ENCODE data around the gene ZNF593.

ZNF593 gene

DNA sequence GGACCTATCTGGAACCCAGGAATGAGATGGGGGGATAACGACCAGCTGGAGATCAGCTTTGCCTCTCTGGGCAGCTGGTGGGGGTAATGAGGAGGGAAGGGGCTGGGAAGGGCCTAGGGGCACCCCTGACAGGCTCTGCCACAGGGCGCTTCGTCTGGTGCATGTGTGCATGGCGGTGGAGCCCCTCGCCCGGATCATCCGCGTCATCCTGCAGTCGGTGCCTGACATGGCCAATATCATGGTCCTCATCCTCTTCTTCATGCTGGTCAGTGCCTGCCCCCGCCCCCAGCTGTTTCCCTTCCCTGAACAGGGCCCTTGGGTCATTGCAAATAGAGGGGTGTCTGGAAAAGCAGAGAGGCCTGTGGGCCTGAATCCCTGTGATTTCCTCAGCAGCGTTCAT lies 28.1 kb downstream of the ZNF593 start:
- H3K4me3 ChIP-seq (ENCODE audit: low read depth, low read length): no peak overlapping the region
- TF ChIP-seq, protein P1, sequence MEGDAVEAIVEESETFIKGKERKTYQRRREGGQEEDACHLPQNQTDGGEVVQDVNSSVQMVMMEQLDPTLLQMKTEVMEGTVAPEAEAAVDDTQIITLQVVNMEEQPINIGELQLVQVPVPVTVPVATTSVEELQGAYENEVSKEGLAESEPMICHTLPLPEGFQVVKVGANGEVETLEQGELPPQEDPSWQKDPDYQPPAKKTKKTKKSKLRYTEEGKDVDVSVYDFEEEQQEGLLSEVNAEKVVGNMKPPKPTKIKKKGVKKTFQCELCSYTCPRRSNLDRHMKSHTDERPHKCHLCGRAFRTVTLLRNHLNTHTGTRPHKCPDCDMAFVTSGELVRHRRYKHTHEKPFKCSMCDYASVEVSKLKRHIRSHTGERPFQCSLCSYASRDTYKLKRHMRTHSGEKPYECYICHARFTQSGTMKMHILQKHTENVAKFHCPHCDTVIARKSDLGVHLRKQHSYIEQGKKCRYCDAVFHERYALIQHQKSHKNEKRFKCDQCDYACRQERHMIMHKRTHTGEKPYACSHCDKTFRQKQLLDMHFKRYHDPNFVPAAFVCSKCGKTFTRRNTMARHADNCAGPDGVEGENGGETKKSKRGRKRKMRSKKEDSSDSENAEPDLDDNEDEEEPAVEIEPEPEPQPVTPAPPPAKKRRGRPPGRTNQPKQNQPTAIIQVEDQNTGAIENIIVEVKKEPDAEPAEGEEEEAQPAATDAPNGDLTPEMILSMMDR (IDR thresholded peaks at IDR 0.05; ENCODE audit: low read depth, low read length): no peak
- TF ChIP-seq POLR2A (IDR thresholded peaks at IDR 0.05; ENCODE audit: extremely low read depth, insufficient read length): no peak
- TF ChIP-seq, protein P2, sequence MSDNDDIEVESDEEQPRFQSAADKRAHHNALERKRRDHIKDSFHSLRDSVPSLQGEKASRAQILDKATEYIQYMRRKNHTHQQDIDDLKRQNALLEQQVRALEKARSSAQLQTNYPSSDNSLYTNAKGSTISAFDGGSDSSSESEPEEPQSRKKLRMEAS (IDR thresholded peaks at IDR 0.05; ENCODE audit: low read depth, low read length): no peak
- TF ChIP-seq MYC (IDR thresholded peaks at IDR 0.05; ENCODE audit: low read depth, low read length): no peak
- no peak for DNase-seq (ENCODE audit: low read depth)

DNA sequence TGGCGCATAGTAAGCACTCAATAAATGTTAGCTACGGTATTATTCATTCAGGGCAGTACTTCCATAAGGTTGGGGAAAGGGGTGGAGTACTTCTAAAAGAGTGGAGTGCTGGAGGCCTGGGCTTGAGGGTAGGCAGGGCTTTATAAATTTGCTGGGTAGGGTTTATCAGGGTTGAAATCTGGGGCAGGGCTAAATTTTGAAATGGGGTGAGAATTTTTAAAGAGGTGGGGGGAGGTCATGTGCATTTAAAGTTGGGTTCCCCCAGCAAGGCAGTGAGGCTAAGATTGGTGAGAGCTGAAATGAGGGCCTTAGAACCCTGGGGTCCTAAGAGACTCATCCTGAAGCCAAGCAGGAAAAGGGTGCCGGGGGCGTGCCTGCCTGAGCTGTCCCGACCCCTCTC lies 30.7 kb downstream of the ZNF593 start:
- no peak for DNase-seq (ENCODE audit: low read depth)
- TF ChIP-seq MYC (IDR thresholded peaks at IDR 0.05; ENCODE audit: low read depth, low read length) (no peak), POLR2A (IDR thresholded peaks at IDR 0.05; ENCODE audit: extremely low read depth, insufficient read length) (no peak)
- TF ChIP-seq, protein P2 (IDR thresholded peaks at IDR 0.05; ENCODE audit: low read depth, low read length): no peak
- TF ChIP-seq, protein P1 (IDR thresholded peaks at IDR 0.05; ENCODE audit: low read depth, low read length): no peak
- H3K4me3 ChIP-seq (ENCODE audit: low read depth, low read length): no peak overlapping the region

DNA sequence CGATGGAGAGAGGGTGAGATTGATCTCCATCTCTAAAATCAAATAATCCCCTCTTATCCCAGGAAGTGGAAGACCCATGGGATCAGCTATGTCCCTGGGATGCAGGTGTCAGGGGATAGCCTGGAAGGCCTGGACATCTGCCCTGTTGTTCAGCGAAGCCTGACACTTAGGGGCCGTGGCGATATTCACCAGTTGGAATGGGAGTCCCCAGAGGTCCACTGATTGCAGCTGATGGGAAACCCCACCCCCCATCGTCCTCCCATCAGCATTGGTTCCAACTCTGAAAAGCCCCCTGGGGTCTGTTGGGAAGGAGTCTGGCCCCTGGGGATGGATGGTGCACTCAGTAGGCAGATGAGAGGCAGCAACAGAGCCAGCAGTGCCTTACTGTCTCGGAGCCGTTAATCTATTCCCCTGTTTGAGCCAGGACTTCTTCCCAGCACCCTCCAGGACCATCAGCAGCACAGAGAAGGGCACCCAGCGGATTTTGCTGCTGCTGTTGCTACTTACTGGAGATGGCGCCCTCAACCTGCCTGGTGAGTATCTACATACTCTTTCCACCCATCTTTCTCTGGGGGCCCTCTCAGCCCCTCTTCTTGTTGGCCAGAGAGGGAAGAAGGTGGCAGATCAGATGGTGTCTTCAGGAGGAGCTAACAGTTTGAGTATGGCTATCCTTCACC lies 34.1 kb downstream of the ZNF593 start:
- TF ChIP-seq, protein P2 (IDR thresholded peaks at IDR 0.05; ENCODE audit: low read depth, low read length): no peak
- no peak for TF ChIP-seq POLR2A (IDR thresholded peaks at IDR 0.05; ENCODE audit: extremely low read depth, insufficient read length)
- TF ChIP-seq, protein P1 (IDR thresholded peaks at IDR 0.05; ENCODE audit: low read depth, low read length): peak; percentile 18
- DNase-seq (ENCODE audit: low read depth): peak; percentile 26
- no peak overlapping the region for H3K4me3 ChIP-seq (ENCODE audit: low read depth, low read length)

DNA sequence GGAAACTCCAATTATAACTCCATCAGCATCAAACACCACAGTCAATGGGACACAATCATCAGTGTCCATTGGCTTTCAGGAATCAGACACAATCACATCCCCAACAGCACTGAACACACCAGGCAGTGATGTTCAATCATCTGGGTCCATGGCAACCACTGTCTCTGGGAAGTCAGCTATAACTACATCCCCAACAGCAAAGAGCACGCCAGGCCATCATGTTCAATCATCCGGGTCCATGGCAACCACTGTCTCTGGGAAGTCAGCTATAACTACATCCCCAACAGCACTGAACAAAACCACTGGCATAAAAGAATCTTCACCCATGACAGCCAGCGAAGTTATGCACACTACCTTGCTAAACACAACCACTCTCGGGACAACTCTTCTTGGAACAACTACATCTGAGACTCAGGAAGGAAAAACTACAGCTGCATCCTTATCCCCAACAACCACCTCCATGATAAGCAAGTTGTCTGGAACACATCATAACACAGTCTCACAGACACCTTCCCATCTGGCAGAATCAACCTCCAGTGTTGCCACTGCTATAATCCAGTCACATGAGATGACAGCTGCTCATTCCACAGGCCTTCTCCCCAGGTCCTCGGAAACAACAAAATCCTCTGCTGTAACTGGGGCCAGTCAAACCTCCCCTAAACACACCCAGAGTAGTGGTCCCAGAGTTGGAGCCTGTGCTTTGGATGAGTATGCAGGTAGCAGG lies 40.6 kb downstream of the ZNF593 start:
- no peak overlapping the region for H3K4me3 ChIP-seq (ENCODE audit: low read depth, low read length)
- no peak for TF ChIP-seq MYC (IDR thresholded peaks at IDR 0.05; ENCODE audit: low read depth, low read length)
- TF ChIP-seq, protein P2 (IDR thresholded peaks at IDR 0.05; ENCODE audit: low read depth, low read length): no peak
- TF ChIP-seq, protein P1 (IDR thresholded peaks at IDR 0.05; ENCODE audit: low read depth, low read length): no peak
- no peak for DNase-seq (ENCODE audit: low read depth)

DNA sequence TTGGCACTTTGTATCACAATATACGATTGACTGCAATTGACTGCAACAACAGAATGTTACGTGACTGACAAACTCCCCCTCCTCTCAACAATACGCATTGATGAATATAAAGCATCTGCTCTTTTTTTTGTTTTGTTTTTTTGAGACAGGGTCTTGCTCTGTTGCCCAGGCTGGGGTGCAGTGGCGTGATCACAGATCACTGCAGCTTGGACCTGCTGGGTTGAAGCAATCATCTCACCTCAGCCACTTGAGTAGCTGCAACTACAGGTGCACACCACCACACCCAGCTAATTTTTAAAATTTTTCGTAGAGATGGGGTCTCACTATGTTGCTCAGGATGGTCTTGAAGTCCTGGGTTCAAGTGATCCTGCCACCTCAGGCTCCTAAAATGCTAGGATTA lies 43.0 kb downstream of the ZNF593 start:
- DNase-seq (ENCODE audit: low read depth): no peak
- no peak overlapping the region for H3K4me3 ChIP-seq (ENCODE audit: low read depth, low read length)
- TF ChIP-seq, protein P2 (IDR thresholded peaks at IDR 0.05; ENCODE audit: low read depth, low read length): no peak
- TF ChIP-seq MYC (IDR thresholded peaks at IDR 0.05; ENCODE audit: low read depth, low read length): no peak
- TF ChIP-seq, protein P1 (IDR thresholded peaks at IDR 0.05; ENCODE audit: low read depth, low read length): no peak
- TF ChIP-seq POLR2A (IDR thresholded peaks at IDR 0.05; ENCODE audit: extremely low read depth, insufficient read length): no peak

Measured in NB4 (cell line).